ENCODE results near the gene RIPOR3.
"Not testable (repeated sequence)": the region's sequence is repeated elsewhere in the genome, so short reads cannot be mapped to it uniquely, and the experiment has no call there.

RIPOR3 gene

DNA sequence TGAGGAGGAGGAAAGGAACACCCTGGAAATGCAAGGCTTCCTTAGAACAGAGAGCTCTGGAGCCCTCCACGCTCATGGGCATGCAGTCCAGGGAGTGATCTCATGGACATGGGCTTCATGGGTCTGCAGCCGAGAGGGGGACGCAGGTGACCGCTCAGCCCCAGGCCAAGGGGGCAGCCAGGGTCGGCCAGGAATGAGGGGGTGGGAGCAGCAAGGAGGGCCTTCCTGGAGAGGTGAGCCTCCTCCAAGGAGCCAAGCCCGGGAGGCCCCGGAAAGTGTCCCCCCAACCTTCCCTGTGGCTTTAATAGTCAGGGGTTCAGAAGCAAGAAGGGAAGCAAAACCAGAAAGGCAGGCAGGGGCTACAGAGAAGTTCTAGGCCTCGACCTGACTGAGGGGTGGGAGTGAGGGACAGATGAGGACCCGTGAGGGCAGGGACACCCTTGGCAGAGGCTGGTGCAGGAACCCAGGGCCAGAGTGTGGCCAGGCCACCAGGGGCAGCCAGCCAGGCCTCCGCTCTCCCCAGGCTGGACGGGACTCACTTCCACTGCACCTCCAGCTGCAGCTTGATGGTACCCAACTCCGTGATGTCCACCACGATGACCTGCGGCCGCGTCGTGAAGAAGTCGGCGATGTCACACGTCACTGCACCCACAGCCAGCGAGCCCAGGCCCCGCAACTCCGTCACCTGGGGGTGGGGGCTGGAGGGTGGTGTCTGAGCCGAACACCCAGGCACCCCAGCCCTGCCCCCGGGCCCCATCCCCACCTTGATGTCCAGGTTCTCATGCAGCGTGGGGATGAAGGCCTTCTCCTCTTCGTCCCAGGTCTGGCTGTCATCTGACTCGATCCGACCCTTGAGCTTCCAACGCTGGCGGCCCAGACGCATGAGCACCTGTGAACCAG lies 83.2 kb downstream of the RIPOR3 start:
- no peak for DNase-seq (ENCODE audit: low read depth in 2 of 2)

DNA sequence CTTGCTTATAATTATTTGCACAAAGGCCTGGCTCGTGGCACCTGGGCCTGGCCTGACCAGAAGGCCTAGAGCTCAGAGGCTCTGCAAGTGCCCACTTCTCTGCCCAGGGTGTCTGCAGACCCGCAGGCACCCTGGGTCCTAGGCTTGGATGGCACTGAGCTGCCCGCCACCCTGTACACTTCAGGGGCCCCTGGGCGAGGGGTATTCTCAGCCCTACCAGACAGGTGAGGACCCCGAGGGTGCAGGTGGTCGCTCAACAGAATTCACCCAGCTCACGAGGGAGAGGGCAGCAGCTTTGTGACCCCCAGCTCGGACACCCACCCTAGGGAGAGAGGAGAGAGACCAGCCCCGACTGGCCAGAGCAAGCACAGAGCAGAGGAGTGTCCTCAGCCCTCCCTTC lies 83.9 kb downstream of the RIPOR3 start:
- no peak for DNase-seq (ENCODE audit: low read depth in 2 of 2)

GRCh38 chr20:50605136-50605535 lies 86.2 kb downstream of the RIPOR3 start:
- DNase-seq (ENCODE audit: low read depth in 2 of 2), result no peak

- no peak for DNase-seq (ENCODE audit: low read depth in 2 of 2)
Measured at GRCh38 chr20:50604451-50604850, 86.9 kb downstream of the RIPOR3 start.

- DNase-seq (ENCODE audit: low read depth in 2 of 2), result no peak
Measured at GRCh38 chr20:50602432-50603088, 88.8 kb downstream of the RIPOR3 start.

GRCh38 chr20:50601511-50602431 lies 89.6 kb downstream of the RIPOR3 start:
- no peak for DNase-seq (ENCODE audit: low read depth in 2 of 2)

DNA sequence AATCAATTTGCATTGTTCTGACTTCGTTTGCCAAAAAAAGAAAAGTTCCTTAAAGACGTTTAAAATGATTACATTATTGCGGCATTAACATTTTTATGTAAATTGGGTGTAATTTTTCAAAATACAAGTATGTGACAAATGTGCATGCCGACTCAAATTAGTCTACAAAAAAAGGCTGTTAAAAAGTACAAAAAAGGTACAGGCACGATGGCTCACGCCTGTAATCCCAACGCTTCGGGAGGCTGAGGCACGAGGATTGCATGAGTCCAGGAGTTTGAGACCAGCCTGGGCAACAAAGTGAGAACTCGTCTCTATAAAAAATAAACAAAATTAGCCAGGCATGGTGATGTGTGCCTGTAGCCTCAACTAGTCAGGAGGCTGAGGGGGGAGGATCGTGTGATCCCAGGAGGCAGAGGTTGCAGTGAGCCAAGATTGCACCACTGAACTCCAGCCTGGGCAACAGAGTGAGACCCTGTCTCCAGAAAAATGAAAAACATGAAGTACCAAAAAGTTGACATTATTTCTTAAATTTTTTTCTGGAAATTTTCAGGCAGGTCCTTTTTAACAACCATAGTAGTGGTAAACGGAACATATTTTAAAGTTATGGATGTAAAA lies 91.0 kb downstream of the RIPOR3 start:
- DNase-seq (ENCODE audit: low read depth in 2 of 2), result no peak

GRCh38 chr20:50598768-50599167 lies 92.6 kb downstream of the RIPOR3 start:
- DNase-seq (ENCODE audit: low read depth in 2 of 2), result not testable (repeated sequence)

DNA sequence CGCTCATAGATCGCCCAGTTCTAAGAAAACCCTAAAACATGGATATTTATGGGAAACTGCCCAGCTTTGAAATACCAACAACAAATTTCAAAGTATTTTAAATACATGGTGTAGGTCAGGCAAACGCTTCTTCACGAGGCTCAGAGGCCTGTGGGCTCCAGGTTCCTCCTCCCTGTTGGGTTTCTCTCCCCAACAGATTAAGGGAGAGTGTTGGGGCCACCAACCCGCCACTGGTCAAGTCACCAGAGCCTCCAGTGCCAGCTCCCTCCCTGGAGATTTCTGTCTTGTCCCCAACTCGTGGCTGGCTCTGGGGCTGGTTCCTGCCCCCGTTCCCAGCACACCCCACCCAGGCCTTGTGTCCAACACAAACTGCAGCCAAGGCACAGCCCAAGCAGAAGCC lies 93.3 kb downstream of the RIPOR3 start:
- no peak for DNase-seq (ENCODE audit: low read depth in 2 of 2)

GRCh38 chr20:50597406-50597969 lies 93.9 kb downstream of the RIPOR3 start:
- no peak for DNase-seq (ENCODE audit: low read depth in 2 of 2)

DNA sequence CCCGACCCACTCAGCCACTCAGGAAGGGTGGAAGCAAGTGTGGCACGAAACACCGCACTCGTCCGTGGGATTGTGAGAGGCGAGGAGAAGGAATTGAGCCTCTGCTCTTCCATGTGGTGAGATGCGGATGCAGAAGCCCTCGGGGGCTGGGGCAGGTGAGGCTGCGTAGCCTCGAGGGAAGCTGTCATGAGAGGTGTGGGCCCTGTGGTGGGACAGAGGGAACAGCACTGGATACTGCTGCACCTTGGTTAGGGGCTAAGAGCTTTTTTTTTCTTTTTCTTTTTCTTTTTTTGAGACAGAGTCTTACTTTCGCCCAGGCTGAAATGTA lies 94.7 kb downstream of the RIPOR3 start:
- no peak for DNase-seq (ENCODE audit: low read depth in 2 of 2)

DNA sequence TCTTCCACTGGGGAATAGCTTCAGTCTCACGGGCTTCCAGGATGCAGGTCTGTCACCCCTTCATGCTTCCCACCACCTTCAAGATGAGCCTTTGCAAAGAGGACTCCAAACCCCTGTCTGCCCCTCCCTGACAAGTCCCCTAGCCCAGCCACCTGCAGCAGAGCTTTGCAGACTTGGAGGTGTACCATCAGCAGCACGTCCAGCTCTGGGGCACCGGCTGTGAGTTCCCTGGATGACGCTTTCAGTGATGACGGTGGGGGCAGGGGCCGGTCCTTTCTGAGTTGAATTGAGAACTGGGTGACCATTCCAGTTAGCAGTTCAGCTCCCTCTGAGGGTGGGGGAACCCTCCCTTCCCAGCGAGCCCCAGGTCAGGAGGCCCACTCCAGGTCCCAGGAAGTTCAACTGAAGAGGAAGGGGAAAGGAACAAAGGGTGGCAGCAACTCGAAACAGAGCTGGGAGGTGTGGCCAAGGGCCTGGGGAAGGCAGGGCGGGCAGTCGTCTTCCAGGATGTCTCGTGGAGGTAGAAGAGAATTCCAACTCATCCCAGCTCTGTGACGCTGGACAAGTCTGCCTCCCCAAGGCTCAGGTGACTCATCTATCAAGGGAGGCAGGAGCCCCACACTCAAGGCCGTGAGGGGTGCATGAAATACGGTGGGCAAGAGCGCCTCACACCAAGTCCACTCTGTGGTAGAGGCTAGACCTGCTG lies 95.2 kb downstream of the RIPOR3 start:
- no peak for DNase-seq (ENCODE audit: low read depth in 2 of 2)

DNA sequence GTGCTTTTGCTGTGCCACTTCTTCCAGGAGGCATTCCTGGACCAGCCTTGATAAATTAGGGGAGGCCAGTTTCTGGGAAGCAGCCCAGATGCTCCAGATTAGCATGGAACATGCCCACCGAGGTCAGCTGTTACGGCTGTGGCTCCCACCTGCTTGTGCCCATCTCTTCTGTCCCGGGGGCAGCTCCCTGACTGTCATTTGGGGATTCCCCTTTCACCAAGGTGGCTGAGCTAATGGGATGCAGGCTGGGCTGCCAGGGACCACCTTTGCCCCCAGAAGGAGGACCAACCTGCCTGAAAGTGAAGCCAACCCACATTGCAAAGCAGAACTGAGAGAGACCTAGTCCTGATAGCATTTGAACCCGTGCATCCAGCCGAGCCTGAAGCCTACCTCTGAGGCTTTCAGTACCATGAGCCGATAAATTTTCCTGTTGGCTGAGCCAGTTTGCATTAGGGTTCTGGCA lies 95.9 kb downstream of the RIPOR3 start:
- DNase-seq (ENCODE audit: low read depth in 2 of 2), result no peak

- DNase-seq (ENCODE audit: low read depth in 2 of 2), result no peak
Measured at GRCh38 chr20:50594591-50595432, 96.5 kb downstream of the RIPOR3 start.

GRCh38 chr20:50594231-50594590 lies 97.1 kb downstream of the RIPOR3 start:
- DNase-seq (ENCODE audit: low read depth in 2 of 2), result no peak

- DNase-seq (ENCODE audit: low read depth in 2 of 2), result no peak
Measured at GRCh38 chr20:50593005-50593335, 98.4 kb downstream of the RIPOR3 start.

GRCh38 chr20:50592282-50593004 lies 98.9 kb downstream of the RIPOR3 start:
- no peak for DNase-seq (ENCODE audit: low read depth in 2 of 2)

GRCh38 chr20:50591233-50591852 lies 100.0 kb downstream of the RIPOR3 start:
- no peak for DNase-seq (ENCODE audit: low read depth in 2 of 2)

DNA sequence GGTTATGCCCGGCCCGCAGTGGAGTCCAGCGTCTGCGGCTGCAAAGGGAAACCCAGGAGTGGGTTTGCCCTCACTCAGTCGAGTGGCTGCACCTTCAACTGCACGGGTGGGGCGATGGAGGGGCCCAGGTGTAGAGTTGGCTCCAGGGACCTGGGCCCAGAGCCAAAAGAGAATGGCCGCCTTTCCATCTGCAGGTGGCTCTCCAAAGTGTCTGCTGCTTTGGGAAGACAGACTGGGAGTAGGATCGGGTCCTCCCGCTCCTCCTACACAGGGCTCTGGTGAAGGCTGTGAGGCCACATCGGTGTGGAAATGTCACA lies 101.0 kb downstream of the RIPOR3 start:
- DNase-seq (ENCODE audit: low read depth in 2 of 2), result no peak
